Hepatocyte (in vitro differentiated cells): Measurements from ENCODE around the gene ATG4D.

Source experiments
- EZH2 ChIP-seq: fragments of 200-600 bp; sonication (generic); IDR thresholded peaks from 2 replicates; pipeline ENCODE4 v1.6.1; 2016; ENCODE audit warnings: antibody characterized with exemption, mild to moderate bottlenecking, borderline replicate concordance
- TF ChIP-seq, protein P1 (sequence below): fragments of 200-600 bp; sonication (generic); IDR thresholded peaks from 2 replicates; pipeline ENCODE4 v1.5.1; 2016; ENCODE audit warnings: antibody characterized with exemption, mild to moderate bottlenecking; ENCODE audit not compliant: poor library complexity

- no peak for TF ChIP-seq EZH2
- TF ChIP-seq, protein P1, sequence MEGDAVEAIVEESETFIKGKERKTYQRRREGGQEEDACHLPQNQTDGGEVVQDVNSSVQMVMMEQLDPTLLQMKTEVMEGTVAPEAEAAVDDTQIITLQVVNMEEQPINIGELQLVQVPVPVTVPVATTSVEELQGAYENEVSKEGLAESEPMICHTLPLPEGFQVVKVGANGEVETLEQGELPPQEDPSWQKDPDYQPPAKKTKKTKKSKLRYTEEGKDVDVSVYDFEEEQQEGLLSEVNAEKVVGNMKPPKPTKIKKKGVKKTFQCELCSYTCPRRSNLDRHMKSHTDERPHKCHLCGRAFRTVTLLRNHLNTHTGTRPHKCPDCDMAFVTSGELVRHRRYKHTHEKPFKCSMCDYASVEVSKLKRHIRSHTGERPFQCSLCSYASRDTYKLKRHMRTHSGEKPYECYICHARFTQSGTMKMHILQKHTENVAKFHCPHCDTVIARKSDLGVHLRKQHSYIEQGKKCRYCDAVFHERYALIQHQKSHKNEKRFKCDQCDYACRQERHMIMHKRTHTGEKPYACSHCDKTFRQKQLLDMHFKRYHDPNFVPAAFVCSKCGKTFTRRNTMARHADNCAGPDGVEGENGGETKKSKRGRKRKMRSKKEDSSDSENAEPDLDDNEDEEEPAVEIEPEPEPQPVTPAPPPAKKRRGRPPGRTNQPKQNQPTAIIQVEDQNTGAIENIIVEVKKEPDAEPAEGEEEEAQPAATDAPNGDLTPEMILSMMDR, result no peak
These were observed 16.4 kb downstream of the ATG4D start for GRCh38 chr19:10560154-10560553.
